Panc1 (cell line): ENCODE results near the gene MTHFR. TPM values are rescaled to one million over a fixed set of nuclear protein-coding genes. Genes with fewer than 3 reads are reported as not detected.

Experiments
- ATAC-seq: fragments of 200-7000 bp; cut with Tn5 transposase; 2 replicates; pipeline ENCODE4 v1.9.1; 2020; ENCODE audit warnings: mild to moderate bottlenecking, moderate library complexity
- BruUV-seq: library from RNA; stranded (reverse); fragments of 400-500 nt; replicated peaks from 2 replicates; lab custom pipeline; 2021; lab: Mats Ljungman, UMichigan
- CTCF ChIA-PET: fragments of 300-600 bp; sonication (Branson Sonifier 250); formaldehyde crosslinking; loops from one replicate; lab custom pipeline; 2022; ENCODE audit warnings: antibody characterized with exemption; lab: Charles Lee
- POLR2A ChIA-PET: fragments of 300-600 bp; sonication (Branson Sonifier 250); formaldehyde crosslinking; loops from one replicate; lab custom pipeline; 2022; ENCODE audit warnings: antibody characterized with exemption; lab: Charles Lee
- DNase-seq: peaks from one replicate; pipeline ENCODE4 v3.0.0-alpha.2; 2010; ENCODE audit warnings: low read depth, low spot score
- H3K27ac ChIP-seq: 2 replicates; pipeline ENCODE4 v1.5.1; 2011; ENCODE audit warnings: mild to moderate bottlenecking, low read length, inconsistent platforms
- H3K27me3 ChIP-seq: fragments of 200-500 bp; sonication (Bioruptor generic); 2 replicates; pipeline ENCODE4 v1.6.0; 2014; ENCODE audit warnings: low read length, inconsistent platforms; ENCODE audit not compliant: control insufficient read depth, insufficient read depth
- H3K36me3 ChIP-seq: fragments of 200-500 bp; sonication (Bioruptor generic); 2 replicates; pipeline ENCODE4 v1.5.1; 2014; ENCODE audit warnings: inconsistent platforms, mild to moderate bottlenecking, low read length, moderate library complexity; ENCODE audit not compliant: control insufficient read depth, insufficient read depth
- H3K4me1 ChIP-seq: 2 replicates; pipeline ENCODE4 v1.5.1; 2011; ENCODE audit warnings: inconsistent platforms, mild to moderate bottlenecking, low read length, moderate library complexity; ENCODE audit not compliant: control insufficient read depth, insufficient read depth
- H3K4me3 ChIP-seq, 2 experiments: 2 replicates each; pipeline ENCODE4 v1.5.1; 2011 to 2012; ENCODE audit warnings: low read depth in 2 of 2, low read length in 2 of 2, mild to moderate bottlenecking in 2 of 2, inconsistent platforms in 1 of 2, moderate library complexity in 1 of 2
- H3K9me3 ChIP-seq: fragments of 200-500 bp; sonication (Bioruptor generic); 2 replicates; pipeline ENCODE4 v1.5.1; 2014; ENCODE audit warnings: low read depth, mild to moderate bottlenecking, inconsistent platforms, low read length, moderate library complexity; ENCODE audit not compliant: control insufficient read depth, insufficient read depth
- POLR2AphosphoS5 ChIP-seq: IDR thresholded peaks from 2 replicates; pipeline ENCODE4 v1.6.1; 2012; ENCODE audit warnings: mild to moderate bottlenecking, low read depth, low read length, moderate library complexity
- SIN3A ChIP-seq: IDR thresholded peaks from 2 replicates; pipeline ENCODE4 v1.6.1; 2012; ENCODE audit warnings: low read depth, mild to moderate bottlenecking, low read length, moderate library complexity, borderline replicate concordance; ENCODE audit not compliant: insufficient read depth
- TCF7L2 ChIP-seq: IDR thresholded peaks from 2 replicates; pipeline ENCODE4 v1.6.1; 2011; ENCODE audit warnings: mild to moderate bottlenecking, low read depth, low read length, inconsistent platforms
- in situ Hi-C: cut with HindIII; loops from 2 replicates; pipeline ENCODE4 v1.10.0; 2016; ENCODE audit warnings: low sequenced_read_pairs, low pct_unique_long_range_greater_than_20kb
- intact Hi-C: fragments of 100-400 bp; cut with micrococcal nuclease; formaldehyde crosslinking; loops from one replicate; pipeline ENCODE4 v1.10.0; 2022; ENCODE audit not compliant: unreplicated experiment
- total RNA-seq: library from RNA; stranded (reverse); gene quantifications from one replicate; pipeline ENCODE4 v1.2.1, GENCODE V29; 2021; ENCODE audit not compliant: unreplicated experiment
- TF ChIP-seq, protein P1 (sequence below), 2 experiments: IDR thresholded peaks; 2 replicates each; pipeline ENCODE4 v1.6.1; 2011 to 2012; ENCODE audit warnings: low read depth in 2 of 2, control low read depth in 1 of 2, low read length in 1 of 2, mild to moderate bottlenecking in 1 of 2, moderate library complexity in 1 of 2; ENCODE audit not compliant: insufficient read depth in 1 of 2
- TF ChIP-seq, protein P2 (sequence below): fragments of 450-650 bp; IDR thresholded peaks from 2 replicates; pipeline ENCODE4 v1.5.1; 2017; ENCODE audit warnings: mild to moderate bottlenecking

Gene MTHFR
- total RNA-seq, 1 experiment from 2014 or later, result 37.4 TPM

DNA sequence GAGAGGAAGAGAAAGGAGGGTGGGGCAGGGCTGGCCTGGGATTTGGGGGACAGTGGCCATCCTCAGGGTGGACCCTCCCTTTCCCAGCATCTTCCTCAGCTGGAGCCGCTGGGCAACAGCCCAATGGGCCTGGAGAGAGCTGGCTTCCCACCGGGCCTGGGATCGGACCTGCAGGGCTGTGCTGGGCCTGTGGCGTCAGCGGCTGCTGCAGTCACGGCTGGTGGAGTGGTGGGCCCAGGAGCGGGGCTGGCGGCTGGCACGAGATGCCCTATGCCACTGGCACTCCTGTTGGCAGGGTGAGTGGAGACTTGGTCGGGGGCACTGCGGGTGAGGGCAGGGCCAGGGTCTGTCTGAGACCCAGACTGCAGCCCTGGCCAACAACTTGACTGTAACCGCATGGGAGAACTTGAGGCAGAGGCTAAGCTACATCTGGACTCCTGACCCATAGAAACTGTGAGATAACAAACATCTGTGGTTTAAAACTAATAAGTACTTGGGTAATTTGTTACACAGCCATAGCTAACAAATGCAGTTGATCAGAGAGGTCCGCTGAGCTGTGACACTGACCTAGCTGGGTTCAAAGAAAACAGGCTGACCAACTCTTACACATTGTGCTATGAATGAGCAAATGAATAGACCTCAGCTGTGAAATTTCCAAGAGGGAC, 25.9 kb downstream of the MTHFR start:
- no peak overlapping the region for H3K4me3 ChIP-seq
- in situ Hi-C loops, result no loop called here
- TF ChIP-seq TCF7L2, result no peak
- no peak for TF ChIP-seq SIN3A
- TF ChIP-seq, protein P1, sequence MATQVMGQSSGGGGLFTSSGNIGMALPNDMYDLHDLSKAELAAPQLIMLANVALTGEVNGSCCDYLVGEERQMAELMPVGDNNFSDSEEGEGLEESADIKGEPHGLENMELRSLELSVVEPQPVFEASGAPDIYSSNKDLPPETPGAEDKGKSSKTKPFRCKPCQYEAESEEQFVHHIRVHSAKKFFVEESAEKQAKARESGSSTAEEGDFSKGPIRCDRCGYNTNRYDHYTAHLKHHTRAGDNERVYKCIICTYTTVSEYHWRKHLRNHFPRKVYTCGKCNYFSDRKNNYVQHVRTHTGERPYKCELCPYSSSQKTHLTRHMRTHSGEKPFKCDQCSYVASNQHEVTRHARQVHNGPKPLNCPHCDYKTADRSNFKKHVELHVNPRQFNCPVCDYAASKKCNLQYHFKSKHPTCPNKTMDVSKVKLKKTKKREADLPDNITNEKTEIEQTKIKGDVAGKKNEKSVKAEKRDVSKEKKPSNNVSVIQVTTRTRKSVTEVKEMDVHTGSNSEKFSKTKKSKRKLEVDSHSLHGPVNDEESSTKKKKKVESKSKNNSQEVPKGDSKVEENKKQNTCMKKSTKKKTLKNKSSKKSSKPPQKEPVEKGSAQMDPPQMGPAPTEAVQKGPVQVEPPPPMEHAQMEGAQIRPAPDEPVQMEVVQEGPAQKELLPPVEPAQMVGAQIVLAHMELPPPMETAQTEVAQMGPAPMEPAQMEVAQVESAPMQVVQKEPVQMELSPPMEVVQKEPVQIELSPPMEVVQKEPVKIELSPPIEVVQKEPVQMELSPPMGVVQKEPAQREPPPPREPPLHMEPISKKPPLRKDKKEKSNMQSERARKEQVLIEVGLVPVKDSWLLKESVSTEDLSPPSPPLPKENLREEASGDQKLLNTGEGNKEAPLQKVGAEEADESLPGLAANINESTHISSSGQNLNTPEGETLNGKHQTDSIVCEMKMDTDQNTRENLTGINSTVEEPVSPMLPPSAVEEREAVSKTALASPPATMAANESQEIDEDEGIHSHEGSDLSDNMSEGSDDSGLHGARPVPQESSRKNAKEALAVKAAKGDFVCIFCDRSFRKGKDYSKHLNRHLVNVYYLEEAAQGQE (IDR thresholded peaks at IDR 0.05; ENCODE audit: insufficient read depth in 1 of 2, low read depth in 2 of 2, low read length in 1 of 2), result no peak
- TF ChIP-seq, protein P2, sequence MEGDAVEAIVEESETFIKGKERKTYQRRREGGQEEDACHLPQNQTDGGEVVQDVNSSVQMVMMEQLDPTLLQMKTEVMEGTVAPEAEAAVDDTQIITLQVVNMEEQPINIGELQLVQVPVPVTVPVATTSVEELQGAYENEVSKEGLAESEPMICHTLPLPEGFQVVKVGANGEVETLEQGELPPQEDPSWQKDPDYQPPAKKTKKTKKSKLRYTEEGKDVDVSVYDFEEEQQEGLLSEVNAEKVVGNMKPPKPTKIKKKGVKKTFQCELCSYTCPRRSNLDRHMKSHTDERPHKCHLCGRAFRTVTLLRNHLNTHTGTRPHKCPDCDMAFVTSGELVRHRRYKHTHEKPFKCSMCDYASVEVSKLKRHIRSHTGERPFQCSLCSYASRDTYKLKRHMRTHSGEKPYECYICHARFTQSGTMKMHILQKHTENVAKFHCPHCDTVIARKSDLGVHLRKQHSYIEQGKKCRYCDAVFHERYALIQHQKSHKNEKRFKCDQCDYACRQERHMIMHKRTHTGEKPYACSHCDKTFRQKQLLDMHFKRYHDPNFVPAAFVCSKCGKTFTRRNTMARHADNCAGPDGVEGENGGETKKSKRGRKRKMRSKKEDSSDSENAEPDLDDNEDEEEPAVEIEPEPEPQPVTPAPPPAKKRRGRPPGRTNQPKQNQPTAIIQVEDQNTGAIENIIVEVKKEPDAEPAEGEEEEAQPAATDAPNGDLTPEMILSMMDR, result no peak
- no peak for TF ChIP-seq POLR2AphosphoS5
- no peaks in the 10 kb centered on the region for H3K9me3 ChIP-seq
- H3K36me3 ChIP-seq, result no peaks in the 10 kb centered on the region
- BruUV-seq, result no TSS peak
- H3K27ac ChIP-seq, result no peak overlapping the region
- POLR2A ChIA-PET, result no interaction called here
- no peak for DNase-seq
- H3K27me3 ChIP-seq, result no peaks in the 10 kb centered on the region
- intact Hi-C loops, result no loop called here
- no peaks in the 10 kb centered on the region; the same call in 1 of the 2 replicates for H3K4me1 ChIP-seq
- no peak for ATAC-seq
- CTCF ChIA-PET, result no interaction called here

DNA sequence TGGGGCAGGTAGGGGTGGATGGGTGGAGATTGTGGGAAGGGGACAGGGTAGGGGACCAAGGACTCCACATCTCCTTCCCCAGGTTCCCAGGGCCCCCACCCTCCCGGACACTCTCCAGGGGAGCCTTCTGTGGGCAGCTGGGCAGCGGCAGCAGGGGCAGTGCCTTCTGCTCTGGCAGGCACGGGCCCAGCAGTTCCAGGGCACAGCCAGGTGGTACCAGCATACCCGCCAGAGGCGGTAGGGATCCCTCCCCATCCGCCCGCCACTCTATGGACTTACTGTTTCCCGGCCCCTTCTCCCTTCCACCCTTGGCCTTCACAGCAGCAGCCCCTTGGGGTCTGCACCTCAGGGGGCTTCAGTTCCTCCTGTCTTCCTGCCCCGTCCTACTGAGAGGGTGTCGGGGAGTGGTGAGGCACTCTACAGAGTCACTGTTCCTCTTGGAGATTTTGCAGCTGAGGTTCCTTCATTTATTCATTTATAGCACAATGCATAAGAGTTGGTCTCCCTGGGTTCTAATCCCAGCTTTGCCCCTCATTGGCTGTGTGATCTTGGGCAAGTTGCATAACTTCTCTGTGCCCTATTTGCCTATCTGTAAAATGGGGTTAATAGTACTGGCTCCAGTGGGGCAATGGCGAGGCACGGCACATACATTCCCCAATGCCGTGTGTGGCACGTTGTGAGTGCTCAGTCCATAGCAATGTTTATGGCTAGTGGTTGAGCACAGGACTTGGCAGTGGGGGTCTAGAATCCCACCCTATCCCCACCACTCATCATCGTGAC, 26.7 kb downstream of the MTHFR start:
- TF ChIP-seq POLR2AphosphoS5 (no peak), TCF7L2 (no peak), SIN3A (no peak)
- TF ChIP-seq, protein P1 (IDR thresholded peaks at IDR 0.05; ENCODE audit: insufficient read depth in 1 of 2, low read depth in 2 of 2, low read length in 1 of 2), result no peak
- TF ChIP-seq, protein P2, result no peak
- ChIA-PET CTCF (no interaction called here), POLR2A (interaction anchor here (0.9 kb wide), 1 partner anchor 113 kb away, joined by 4 read pairs; no protein-coding TSS in a partner anchor)
- Histone ChIP-seq H3K9me3 (no peaks in the 10 kb centered on the region), H3K36me3 (no peaks in the 10 kb centered on the region), H3K27ac (no peak overlapping the region), H3K4me1 (no peaks in the 10 kb centered on the region), H3K4me3 (no peak overlapping the region), H3K27me3 (no peaks in the 10 kb centered on the region)
- intact Hi-C loops, result no loop called here
- no peak for ATAC-seq
- no peak for DNase-seq
- in situ Hi-C loops, result no loop called here
- BruUV-seq, result no TSS peak
